GM18511 (cell line): ENCODE measurements around the gene LZTR1.

Experiments used
- ATAC-seq: cut with Tn5 transposase; IDR thresholded peaks from one replicate; pipeline ENCODE4 v1.9.1; 2021; ENCODE audit warnings: mild to moderate bottlenecking, moderate library complexity; ENCODE audit not compliant: unreplicated experiment

LZTR1 gene

GRCh38 chr22:21012446-21013407, 30.6 kb downstream of the LZTR1 start:
- no peak for ATAC-seq

DNA sequence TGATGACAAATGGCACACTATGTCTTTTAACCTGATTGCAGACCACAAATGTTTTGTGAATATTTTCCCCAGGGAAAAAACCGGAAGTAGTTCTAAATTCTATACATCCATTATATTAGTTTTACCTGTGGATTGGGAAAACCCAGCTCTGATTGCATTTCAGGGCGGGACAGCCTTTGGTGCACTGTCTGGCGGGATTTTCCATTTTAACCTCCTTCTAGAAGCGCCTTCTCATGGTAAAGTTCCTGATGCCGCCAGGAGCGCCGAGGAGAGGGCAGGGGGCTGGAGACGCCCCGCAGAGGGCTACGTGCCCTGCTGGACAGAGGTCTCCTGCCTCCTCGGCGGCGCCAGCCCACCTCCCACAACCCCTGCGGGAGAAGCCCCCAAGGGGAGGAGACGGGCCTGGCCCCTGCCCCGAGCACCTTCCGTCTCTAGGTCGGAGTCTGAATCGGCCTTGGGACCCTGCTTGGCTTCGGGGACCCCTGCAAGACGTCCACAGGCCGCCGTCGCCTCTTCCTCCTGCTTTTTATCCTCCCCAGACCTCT, 31.6 kb downstream of the LZTR1 start:
- ATAC-seq: peak; percentile 8

DNA sequence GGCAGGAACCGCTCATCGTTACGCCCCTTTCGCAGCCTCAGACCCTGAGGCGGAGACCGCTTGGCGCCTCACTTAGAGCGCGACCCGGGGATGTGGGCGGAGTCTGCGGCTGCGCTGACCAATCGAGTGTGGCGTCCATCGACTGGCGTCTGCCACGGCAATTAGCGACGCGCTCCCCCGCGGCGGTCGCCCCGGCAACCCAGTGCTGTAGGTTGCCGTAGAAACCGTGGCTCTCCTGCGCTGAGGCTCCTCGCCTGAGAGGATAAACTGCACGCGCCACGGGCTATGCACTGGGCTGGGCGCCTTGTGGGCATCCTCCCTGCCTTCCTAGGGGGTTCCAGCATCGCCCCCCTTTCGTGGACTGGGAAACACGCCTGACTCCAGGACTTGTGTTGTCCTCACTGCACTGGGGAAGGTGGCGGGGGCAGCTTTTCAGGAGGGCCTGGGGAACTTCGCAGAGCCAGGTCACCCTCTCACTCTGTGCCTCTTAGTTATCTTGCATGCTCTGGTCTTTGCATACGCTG, 32.2 kb downstream of the LZTR1 start:
- peak; percentile 95 for ATAC-seq

- no peak for ATAC-seq
These were observed 32.8 kb downstream of the LZTR1 start, which contains the start of gene P2RX6 for GRCh38 chr22:21014726-21015465. Gene P2RX6, plus strand, starts transcription at chr22:21015165. Its CDS starts 10 bp downstream, at chr22:21015175.

GRCh38 chr22:21015466-21016006, 33.4 kb downstream of the LZTR1 start:
- no peak for ATAC-seq

DNA sequence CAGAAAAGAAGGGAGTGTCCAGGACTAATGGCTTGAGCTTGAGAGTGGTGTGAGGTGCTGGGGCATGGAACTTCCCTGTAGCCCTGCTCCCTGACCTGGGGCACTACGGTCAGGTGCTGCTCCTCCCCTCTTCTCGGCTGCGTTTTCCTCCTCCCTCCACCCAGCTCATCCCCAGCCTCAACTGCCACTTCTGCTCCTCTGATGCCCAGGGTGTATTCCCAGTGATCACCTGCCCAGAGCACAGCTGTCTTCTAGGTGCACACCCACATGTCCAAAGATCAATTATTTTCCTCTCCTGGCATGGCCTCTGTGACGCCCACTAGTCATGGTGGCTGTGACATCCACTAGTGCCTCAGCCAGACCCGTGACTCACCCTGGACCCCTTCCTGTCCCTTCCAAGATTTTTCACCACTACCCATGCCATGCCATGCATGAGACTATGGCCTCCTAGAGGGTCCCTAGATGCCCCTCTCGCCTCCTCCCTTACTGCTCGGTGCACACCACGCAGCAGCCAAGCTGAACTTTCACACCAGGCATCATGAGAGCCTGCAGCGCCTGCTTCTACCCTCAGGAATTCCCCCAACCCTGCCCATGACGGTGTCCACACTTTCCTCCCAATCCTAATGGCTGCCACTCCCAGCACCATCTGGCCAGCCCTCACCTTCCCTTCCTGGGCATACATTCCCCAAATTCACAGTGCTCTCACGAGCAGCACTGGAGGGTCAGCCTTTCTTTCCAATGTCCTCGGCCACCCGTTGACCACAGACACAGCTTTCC, 34.7 kb downstream of the LZTR1 start:
- no peak for ATAC-seq

GRCh38 chr22:21018314-21018713, 36.2 kb downstream of the LZTR1 start:
- no peak for ATAC-seq

DNA sequence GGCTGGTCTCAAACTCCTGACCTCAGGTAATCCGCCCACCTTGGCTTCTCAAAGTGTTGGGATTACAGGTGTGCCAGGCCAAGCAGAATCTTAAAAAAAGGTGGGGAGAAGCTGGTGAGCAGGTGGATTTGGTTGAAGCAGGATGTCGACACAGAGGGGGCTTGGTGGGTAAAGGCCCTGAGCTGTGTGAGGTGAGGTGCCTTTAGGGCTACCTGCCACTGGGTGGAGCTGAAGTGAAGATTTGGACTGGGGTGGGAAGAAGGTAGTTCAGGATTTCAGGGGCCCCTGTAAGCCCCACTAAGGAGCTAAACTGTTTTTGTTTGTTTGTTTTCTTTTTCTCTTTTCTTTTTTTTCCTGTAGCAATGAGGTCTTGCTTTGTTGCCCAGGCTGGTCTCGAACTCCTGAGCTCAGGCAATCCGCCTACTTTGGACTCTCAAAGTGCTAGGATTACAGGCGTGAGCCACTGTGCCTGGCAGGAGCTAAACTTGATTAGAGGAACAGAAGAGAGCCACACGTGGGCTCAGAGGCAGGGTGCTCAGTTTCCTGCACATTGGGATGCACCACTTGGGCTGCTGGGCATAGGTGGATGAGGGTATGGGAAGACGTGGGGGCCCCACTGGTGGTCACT, 38.8 kb downstream of the LZTR1 start:
- ATAC-seq: no peak

DNA sequence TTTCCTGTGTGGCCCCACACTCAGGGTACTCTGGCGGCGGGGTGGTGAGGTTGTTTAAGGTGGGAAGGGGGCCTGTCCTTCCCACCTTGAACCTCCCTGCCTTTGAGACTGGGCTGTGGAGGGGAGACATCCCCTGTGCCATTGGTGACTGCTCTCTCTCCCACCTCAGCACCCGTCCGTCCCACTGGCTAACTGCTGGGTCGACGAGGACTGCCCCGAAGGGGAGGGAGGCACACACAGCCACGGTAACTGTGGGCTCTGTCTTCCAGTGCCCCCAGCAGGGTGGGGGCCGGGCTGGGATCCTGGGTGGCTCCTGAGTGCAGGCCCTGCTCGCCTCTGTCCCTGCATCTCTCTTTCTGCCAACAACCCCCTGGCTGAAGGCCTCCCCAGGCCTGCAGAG, 40.4 kb downstream of the LZTR1 start:
- no peak for ATAC-seq

- no peak for ATAC-seq
These were observed 41.0 kb downstream of the LZTR1 start for GRCh38 chr22:21022955-21023614.

DNA sequence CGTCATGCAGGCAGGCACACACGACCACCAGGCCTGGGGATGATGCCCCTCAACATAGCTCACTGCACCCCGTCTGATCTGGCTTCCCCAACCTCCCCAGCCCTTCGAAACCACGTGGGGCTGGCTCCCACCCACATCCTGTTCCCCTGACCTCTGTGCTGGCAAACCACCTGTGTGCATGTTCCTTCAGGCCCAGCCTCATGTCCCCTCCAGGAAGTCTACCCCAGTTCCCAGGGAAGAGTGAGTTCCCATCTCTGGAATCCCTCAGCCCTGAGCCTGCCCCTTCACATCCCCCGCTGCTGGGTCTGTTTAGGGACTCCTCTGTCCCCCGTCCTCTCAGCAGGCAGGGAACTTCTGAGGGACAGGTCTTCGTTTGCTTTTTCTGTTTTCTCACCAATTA, 43.2 kb downstream of the LZTR1 start:
- no peak for ATAC-seq

DNA sequence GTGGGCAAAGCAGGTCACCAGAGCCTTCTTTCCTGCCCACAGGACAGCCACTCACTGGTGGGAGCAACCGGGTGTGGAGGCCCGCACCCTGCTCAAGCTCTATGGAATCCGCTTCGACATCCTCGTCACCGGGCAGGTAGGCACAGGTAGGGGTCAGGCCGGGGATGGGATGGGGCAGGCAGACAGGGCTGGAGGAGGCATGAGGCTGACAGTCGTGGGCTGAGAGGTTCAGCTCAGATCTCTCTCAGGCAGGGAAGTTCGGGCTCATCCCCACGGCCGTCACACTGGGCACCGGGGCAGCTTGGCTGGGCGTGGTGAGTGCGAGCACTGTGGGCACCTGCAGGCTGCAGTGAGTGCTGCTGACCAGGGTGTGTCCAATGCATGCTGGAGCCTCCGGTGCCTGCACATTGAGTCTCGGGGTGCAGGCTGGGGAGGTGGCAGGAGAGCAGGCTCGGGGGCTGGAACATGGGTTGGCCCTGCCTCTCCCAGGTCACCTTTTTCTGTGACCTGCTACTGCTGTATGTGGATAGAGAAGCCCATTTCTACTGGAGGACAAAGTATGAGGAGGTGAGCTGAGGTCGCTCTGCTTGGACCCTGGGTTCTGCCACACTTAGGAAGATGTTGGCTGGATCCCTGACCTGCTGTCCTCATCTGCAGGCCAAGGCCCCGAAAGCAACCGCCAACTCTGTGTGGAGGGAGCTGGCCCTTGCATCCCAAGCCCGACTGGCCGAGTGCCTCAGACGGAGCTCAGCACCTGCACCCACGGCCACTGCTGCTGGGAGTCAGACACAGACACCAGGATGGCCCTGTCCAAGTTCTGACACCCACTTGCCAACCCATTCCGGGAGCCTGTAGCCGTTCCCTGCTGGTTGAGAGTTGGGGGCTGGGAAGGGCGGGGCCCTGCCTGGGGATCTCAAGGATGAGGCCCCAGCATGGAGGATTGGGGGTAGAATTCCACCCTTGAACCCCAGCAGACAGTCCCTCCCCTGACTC, 44.0 kb downstream of the LZTR1 start:
- no peak for ATAC-seq

- no peak for ATAC-seq
These were observed 44.9 kb downstream of the LZTR1 start for GRCh38 chr22:21026783-21027692.

GRCh38 chr22:21028277-21029251, 46.5 kb downstream of the LZTR1 start:
- ATAC-seq: no peak

GRCh38 chr22:21029486-21030025, 47.5 kb downstream of the LZTR1 start:
- no peak for ATAC-seq

GRCh38 chr22:21030032-21030431, 47.9 kb downstream of the LZTR1 start:
- no peak for ATAC-seq
